NCI-H187 treated with DMSO at 0.1 percent for 48 hours (cell line): ENCODE results near the gene DDR1.
"Not testable (repeated sequence)": the region's sequence is repeated elsewhere in the genome, so short reads cannot be mapped to it uniquely, and the experiment has no call there.

Source experiments
- DNase-seq: peaks from one replicate; lab custom pipeline; 2025; lab: John Stamatoyannopoulos, UW

DDR1 gene

GRCh38 chr6:30854285-30855040 is 29.9 kb upstream of the DDR1 start:
- no peak for DNase-seq

GRCh38 chr6:30855429-30856075 is 28.8 kb upstream of the DDR1 start:
- DNase-seq, result no peak

GRCh38 chr6:30857112-30857511 is 27.2 kb upstream of the DDR1 start:
- no peak for DNase-seq

GRCh38 chr6:30857549-30857948 is 26.8 kb upstream of the DDR1 start:
- DNase-seq, result no peak

- not testable (repeated sequence) for DNase-seq
These were observed 24.6 kb upstream of the DDR1 start for GRCh38 chr6:30859726-30860125.

- no peak for DNase-seq
These were observed 22.9 kb upstream of the DDR1 start for GRCh38 chr6:30861257-30862048.

GRCh38 chr6:30862156-30862875 is 22.0 kb upstream of the DDR1 start:
- DNase-seq, result no peak

- no peak for DNase-seq
These were observed 20.0 kb upstream of the DDR1 start for GRCh38 chr6:30864325-30864724.

GRCh38 chr6:30869241-30869749 is 15.0 kb upstream of the DDR1 start:
- DNase-seq, result not testable (repeated sequence)

- DNase-seq, result no peak
These were observed 13.8 kb upstream of the DDR1 start for GRCh38 chr6:30870546-30870945.

- DNase-seq, result no peak
These were observed 12.6 kb upstream of the DDR1 start for GRCh38 chr6:30871592-30872183.

GRCh38 chr6:30873137-30873640 is 11.1 kb upstream of the DDR1 start:
- no peak for DNase-seq

- not testable (repeated sequence) for DNase-seq
These were observed 10.5 kb upstream of the DDR1 start for GRCh38 chr6:30873795-30874194.

- peak; percentile 20 for DNase-seq
These were observed 8.9 kb upstream of the DDR1 start for GRCh38 chr6:30875244-30876038.

- no peak for DNase-seq
These were observed 8.1 kb upstream of the DDR1 start for GRCh38 chr6:30876039-30876730.

GRCh38 chr6:30877419-30878262 is 6.7 kb upstream of the DDR1 start:
- DNase-seq, result no peak

- DNase-seq, result no peak
These were observed 4.5 kb upstream of the DDR1 start for GRCh38 chr6:30879684-30880427.

- no peak for DNase-seq
These were observed 3.5 kb upstream of the DDR1 start for GRCh38 chr6:30880698-30881252.
